A549 (cell line): ENCODE data around the gene PCSK5. TPM values are rescaled to one million over a fixed set of nuclear protein-coding genes. Genes with fewer than 3 reads are reported as not detected.

Experiments
- ATAC-seq, 2 experiments: fragments of 200-7000 bp in 1 of 2; fragments of >200 bp in 1 of 2; cut with Nextera tagmentation in 1 of 2; cut with Tn5 transposase in 1 of 2; 3 replicates each; pipeline versions ENCODE4 v1.8.0 to v1.9.1; 2018 to 2020; ENCODE audit warnings: mild to moderate bottlenecking in 1 of 2, moderate library complexity in 1 of 2
- CTCF ChIA-PET: fragments of 300-600 bp; sonication (Branson Sonifier 250); formaldehyde crosslinking; extraction: SDS; loops from one replicate; lab custom pipeline; 2021; ENCODE audit warnings: antibody characterized with exemption, inconsistent platforms; lab: Yijun Ruan, JAX
- POLR2A ChIA-PET: fragments of 350-600 bp; formaldehyde crosslinking; extraction: SDS; loops from one replicate; lab custom pipeline; 2021; ENCODE audit warnings: antibody characterized with exemption, inconsistent platforms; lab: Yijun Ruan, JAX
- DNase-seq, 2 experiments: peaks; one replicate each; pipeline versions ENCODE4 v3.0.0 to v3.0.0-alpha.2; 2011 to 2016; ENCODE audit warnings: low read depth in 1 of 2, low spot score in 1 of 2
- FAIRE-seq: peaks from 2 replicates; lab custom pipeline; 2011; peaks lifted over from hg19 to GRCh38; lab: Jason Lieb, UNC
- H3K27ac ChIP-seq, 2 experiments: fragments of >200 bp; sonication (Bioruptor Twin); formaldehyde crosslinking; 3 replicates each; pipeline ENCODE4 v1.5.1; 2016 to 2017
- H3K4me1 ChIP-seq: fragments of >200 bp; sonication (Bioruptor Twin); formaldehyde crosslinking; 3 replicates; pipeline ENCODE4 v1.6.1; 2016
- H3K4me2 ChIP-seq: fragments of >200 bp; sonication (Bioruptor Twin); formaldehyde crosslinking; 3 replicates; pipeline ENCODE4 v1.6.1; 2016
- H3K4me3 ChIP-seq: fragments of >200 bp; sonication (Bioruptor Twin); formaldehyde crosslinking; 3 replicates; pipeline ENCODE4 v1.5.1; 2016
- H3K9me3 ChIP-seq: fragments of >200 bp; sonication (Bioruptor Twin); formaldehyde crosslinking; 3 replicates; pipeline ENCODE4 v1.6.1; 2016
- CBX2 ChIP-seq: fragments of 200-600 bp; sonication (generic); IDR thresholded peaks from 2 replicates; pipeline ENCODE4 v1.6.1; 2016; ENCODE audit warnings: low read depth, mild to moderate bottlenecking, borderline replicate concordance
- CBX8 ChIP-seq: fragments of 200-600 bp; sonication (generic); IDR thresholded peaks from 2 replicates; pipeline ENCODE4 v1.6.1; 2016
- CEBPB ChIP-seq, 2 experiments: fragments of >200 bp in 1 of 2; sonication (Bioruptor Twin) in 1 of 2; formaldehyde crosslinking in 1 of 2; IDR thresholded peaks; 2 replicates each; pipeline ENCODE4 v1.6.1; 2012 to 2016
- CHD4 ChIP-seq: fragments of 200-600 bp; sonication (generic); IDR thresholded peaks from 2 replicates; pipeline ENCODE4 v1.6.1; 2016; ENCODE audit warnings: antibody characterized with exemption, mild to moderate bottlenecking, borderline replicate concordance
- EP300 ChIP-seq, 2 experiments: fragments of >200 bp; sonication (Bioruptor Twin); formaldehyde crosslinking; IDR thresholded peaks; 2 replicates in 1 of 2; 3 replicates in 1 of 2; pipeline ENCODE4 v1.6.1; 2016 to 2017
- FOSL2 ChIP-seq, 2 experiments: fragments of 450-650 bp in 1 of 2; fragments of >200 bp in 1 of 2; sonication (Bioruptor Twin) in 1 of 2; formaldehyde crosslinking; IDR thresholded peaks; 2 replicates each; pipeline versions ENCODE4 v1.5.0 to v1.6.1; 2016 to 2020; ENCODE audit warnings: mild to moderate bottlenecking in 1 of 2, moderate library complexity in 1 of 2
- GATA3 ChIP-seq: IDR thresholded peaks from 2 replicates; pipeline ENCODE4 v1.6.1; 2012; ENCODE audit warnings: borderline replicate concordance
- HEYL ChIP-seq: fragments of 250-450 bp; sonication (Bioruptor Pico); IDR thresholded peaks from 2 replicates; pipeline ENCODE4 v1.8.0; 2021; ENCODE audit warnings: mild to moderate bottlenecking, moderate library complexity
- HOXB5 ChIP-seq: fragments of 250-450 bp; sonication (Bioruptor Pico); IDR thresholded peaks from 2 replicates; pipeline ENCODE4 v1.5.0; 2020; ENCODE audit warnings: mild to moderate bottlenecking, moderate library complexity
- JUNB ChIP-seq: fragments of >200 bp; sonication (Bioruptor Twin); formaldehyde crosslinking; IDR thresholded peaks from 2 replicates; pipeline ENCODE4 v1.6.1; 2016
- KDM1A ChIP-seq: fragments of 200-600 bp; sonication (generic); IDR thresholded peaks from 2 replicates; pipeline ENCODE4 v1.6.1; 2016; ENCODE audit warnings: low read depth, mild to moderate bottlenecking
- MAZ ChIP-seq: fragments of 150-350 bp; IDR thresholded peaks from 2 replicates; pipeline ENCODE4 v1.6.1; 2014; ENCODE audit warnings: antibody characterized with exemption, low read depth, low read length, borderline replicate concordance
- MYC ChIP-seq: IDR thresholded peaks from 2 replicates; pipeline ENCODE4 v1.6.1; 2012; ENCODE audit warnings: mild to moderate bottlenecking, inconsistent platforms, low read length, improper control_type of control experiment, borderline replicate concordance
- NFE2L2 ChIP-seq: fragments of 150-350 bp; conservative IDR thresholded peaks from 2 replicates; pipeline ENCODE4 v1.6.1; 2014; ENCODE audit warnings: low read length
- NPAS2 ChIP-seq: fragments of 250-450 bp; sonication (Bioruptor Pico); IDR thresholded peaks from 2 replicates; pipeline ENCODE4 v1.8.0; 2022; ENCODE audit warnings: mild to moderate bottlenecking, moderate library complexity, borderline replicate concordance
- RAD21 ChIP-seq, 2 experiments: fragments of >200 bp in 1 of 2; sonication (Bioruptor Twin) in 1 of 2; formaldehyde crosslinking in 1 of 2; IDR thresholded peaks in 1 of 2; conservative IDR thresholded peaks in 1 of 2; 2 replicates in 1 of 2; 3 replicates in 1 of 2; pipeline ENCODE4 v1.6.1; 2012 to 2018; ENCODE audit warnings: inconsistent platforms in 1 of 2
- SMC3 ChIP-seq: fragments of >200 bp; sonication (Bioruptor Twin); formaldehyde crosslinking; IDR thresholded peaks from 3 replicates; pipeline ENCODE4 v1.6.1; 2018; ENCODE audit warnings: inconsistent platforms
- SREBF2 ChIP-seq: fragments of 450-650 bp; IDR thresholded peaks from 2 replicates; pipeline ENCODE4 v1.6.1; 2014; ENCODE audit warnings: mild to moderate bottlenecking, moderate library complexity
- TFCP2L1 ChIP-seq: fragments of 250-450 bp; sonication (Bioruptor Pico); IDR thresholded peaks from 2 replicates; pipeline ENCODE4 v1.5.0; 2021; ENCODE audit warnings: mild to moderate bottlenecking
- ZFP36 ChIP-seq: fragments of 450-650 bp; IDR thresholded peaks from 2 replicates; pipeline ENCODE4 v1.6.1; 2014; ENCODE audit warnings: borderline replicate concordance; ENCODE audit not compliant: partially characterized antibody
- WGBS: methylation state at CpG from one replicate; pipeline ENCODE4 v1.1.6; 2017; ENCODE audit errors: missing lambda C conversion rate; 5-methylcytosine and 5-hydroxymethylcytosine counted together
- polyA plus RNA-seq, 4 experiments: library from polyadenylated mRNA; depleted of rRNA in 3 of 4; stranded (reverse); fragments of >200 nt; fragmentation: RNase III in 1 of 4; extraction: RNeasy Plus Mini Kit Qiagen cat#74134 plus additional on column Dnase treatment in 1 of 4; gene quantifications; 2 replicates in 3 of 4; 3 replicates in 1 of 4; pipeline ENCODE4 v1.2.3, GENCODE V29; 2011 to 2017
- TF ChIP-seq, protein P1 (sequence below): fragments of >200 bp; sonication (Bioruptor Twin); formaldehyde crosslinking; IDR thresholded peaks from 2 replicates; pipeline ENCODE4 v1.6.1; 2016
- TF ChIP-seq, protein P2 (sequence below): IDR thresholded peaks from 2 replicates; pipeline ENCODE4 v1.6.1; 2012; ENCODE audit warnings: low read depth, borderline replicate concordance
- TF ChIP-seq, protein P3 (sequence below): fragments of 150-350 bp; IDR thresholded peaks from 2 replicates; pipeline ENCODE4 v1.6.1; 2014; ENCODE audit warnings: low read depth, mild to moderate bottlenecking, low read length
- TF ChIP-seq, protein P4 (sequence below): fragments of 250-450 bp; sonication (Bioruptor Pico); IDR thresholded peaks from 2 replicates; pipeline ENCODE4 v1.5.0; 2020; ENCODE audit warnings: low read depth, mild to moderate bottlenecking, moderate library complexity
- TF ChIP-seq, protein P5 (sequence below): fragments of >200 bp; sonication (Bioruptor Twin); formaldehyde crosslinking; IDR thresholded peaks from 3 replicates; pipeline ENCODE4 v1.5.1; 2016

The PCSK5 gene
- polyA plus RNA-seq, 2 of the 4 experiments (the other 2 are of a cell fraction), result 1.3 to 6.7 TPM

DNA sequence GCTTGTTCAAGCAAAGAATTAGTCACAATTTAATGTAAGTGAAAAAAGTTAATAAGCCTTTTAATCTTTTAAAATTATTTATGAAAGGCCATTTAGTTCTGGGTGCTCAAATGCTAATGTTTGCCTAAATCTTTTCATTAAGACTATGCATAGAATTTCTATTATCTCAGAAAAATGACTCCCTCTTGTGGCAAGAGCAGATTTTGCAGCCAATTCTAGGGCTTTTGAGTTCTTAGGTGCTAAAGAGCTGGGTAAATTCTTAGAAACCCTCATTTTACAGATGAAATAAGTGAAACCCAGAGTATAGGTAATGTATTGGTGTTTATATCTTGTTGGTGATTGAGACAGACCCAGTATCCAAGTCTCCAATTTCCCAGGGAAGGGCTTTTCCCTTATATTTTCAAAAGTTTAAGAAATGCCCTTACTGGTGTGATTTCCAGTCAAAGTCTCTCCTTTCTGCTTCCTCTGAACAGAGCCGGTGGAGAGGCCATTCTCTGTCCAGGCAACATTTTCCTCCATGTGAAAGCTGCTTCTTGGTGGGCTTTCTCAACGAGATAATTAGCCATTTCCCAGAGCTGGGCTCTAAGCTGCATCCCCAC is 24.1 kb upstream of the PCSK5 start:
- Histone ChIP-seq H3K4me3 (no peak overlapping the region), H3K4me1 (no peaks in the 10 kb centered on the region), H3K27ac (no peak overlapping the region), H3K9me3 (no peaks in the 10 kb centered on the region), H3K4me2 (no peak overlapping the region)
- ATAC-seq, result peak; percentile 47 to 78; a peak in 3 of 6 replicates
- TF ChIP-seq MYC (no peak), HEYL (CRISPR knock-in tag) (no peak), CBX2 (no peak), JUNB (no peak), CHD4 (no peak), EP300 (IDR thresholded peaks at IDR 0.05) (no peak), HOXB5 (CRISPR knock-in tag) (no peak), ZFP36 (no peak), CBX8 (no peak), SMC3 (peak; percentile 63; the same call in 2 of the 3 replicates), MAZ (no peak), TFCP2L1 (CRISPR knock-in tag) (no peak), FOSL2 (IDR thresholded peaks at IDR 0.05) (no peak), FOSL2 (CRISPR knock-in tag; IDR thresholded peaks at IDR 0.05) (no peak), NFE2L2 (no peak), GATA3 (no peak), RAD21 (conservative IDR thresholded peaks at IDR 0.05 in 1 of 2, IDR thresholded peaks at IDR 0.05 in 1 of 2) (peak; percentile 42 to 45; a peak in 4 of 5 replicates), CEBPB (IDR thresholded peaks at IDR 0.05) (no peak), NPAS2 (no peak), KDM1A (no peak), SREBF2 (no peak)
- TF ChIP-seq, protein P1, sequence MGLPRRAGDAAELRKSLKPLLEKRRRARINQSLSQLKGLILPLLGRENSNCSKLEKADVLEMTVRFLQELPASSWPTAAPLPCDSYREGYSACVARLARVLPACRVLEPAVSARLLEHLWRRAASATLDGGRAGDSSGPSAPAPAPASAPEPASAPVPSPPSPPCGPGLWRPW, result no peak
- TF ChIP-seq, protein P2, sequence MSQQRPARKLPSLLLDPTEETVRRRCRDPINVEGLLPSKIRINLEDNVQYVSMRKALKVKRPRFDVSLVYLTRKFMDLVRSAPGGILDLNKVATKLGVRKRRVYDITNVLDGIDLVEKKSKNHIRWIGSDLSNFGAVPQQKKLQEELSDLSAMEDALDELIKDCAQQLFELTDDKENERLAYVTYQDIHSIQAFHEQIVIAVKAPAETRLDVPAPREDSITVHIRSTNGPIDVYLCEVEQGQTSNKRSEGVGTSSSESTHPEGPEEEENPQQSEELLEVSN, result no peak
- TF ChIP-seq, protein P3, sequence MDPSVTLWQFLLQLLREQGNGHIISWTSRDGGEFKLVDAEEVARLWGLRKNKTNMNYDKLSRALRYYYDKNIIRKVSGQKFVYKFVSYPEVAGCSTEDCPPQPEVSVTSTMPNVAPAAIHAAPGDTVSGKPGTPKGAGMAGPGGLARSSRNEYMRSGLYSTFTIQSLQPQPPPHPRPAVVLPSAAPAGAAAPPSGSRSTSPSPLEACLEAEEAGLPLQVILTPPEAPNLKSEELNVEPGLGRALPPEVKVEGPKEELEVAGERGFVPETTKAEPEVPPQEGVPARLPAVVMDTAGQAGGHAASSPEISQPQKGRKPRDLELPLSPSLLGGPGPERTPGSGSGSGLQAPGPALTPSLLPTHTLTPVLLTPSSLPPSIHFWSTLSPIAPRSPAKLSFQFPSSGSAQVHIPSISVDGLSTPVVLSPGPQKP, result no peak
- TF ChIP-seq, protein P4, sequence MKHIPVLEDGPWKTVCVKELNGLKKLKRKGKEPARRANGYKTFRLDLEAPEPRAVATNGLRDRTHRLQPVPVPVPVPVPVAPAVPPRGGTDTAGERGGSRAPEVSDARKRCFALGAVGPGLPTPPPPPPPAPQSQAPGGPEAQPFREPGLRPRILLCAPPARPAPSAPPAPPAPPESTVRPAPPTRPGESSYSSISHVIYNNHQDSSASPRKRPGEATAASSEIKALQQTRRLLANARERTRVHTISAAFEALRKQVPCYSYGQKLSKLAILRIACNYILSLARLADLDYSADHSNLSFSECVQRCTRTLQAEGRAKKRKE (CRISPR knock-in tag), result no peak
- TF ChIP-seq, protein P5, sequence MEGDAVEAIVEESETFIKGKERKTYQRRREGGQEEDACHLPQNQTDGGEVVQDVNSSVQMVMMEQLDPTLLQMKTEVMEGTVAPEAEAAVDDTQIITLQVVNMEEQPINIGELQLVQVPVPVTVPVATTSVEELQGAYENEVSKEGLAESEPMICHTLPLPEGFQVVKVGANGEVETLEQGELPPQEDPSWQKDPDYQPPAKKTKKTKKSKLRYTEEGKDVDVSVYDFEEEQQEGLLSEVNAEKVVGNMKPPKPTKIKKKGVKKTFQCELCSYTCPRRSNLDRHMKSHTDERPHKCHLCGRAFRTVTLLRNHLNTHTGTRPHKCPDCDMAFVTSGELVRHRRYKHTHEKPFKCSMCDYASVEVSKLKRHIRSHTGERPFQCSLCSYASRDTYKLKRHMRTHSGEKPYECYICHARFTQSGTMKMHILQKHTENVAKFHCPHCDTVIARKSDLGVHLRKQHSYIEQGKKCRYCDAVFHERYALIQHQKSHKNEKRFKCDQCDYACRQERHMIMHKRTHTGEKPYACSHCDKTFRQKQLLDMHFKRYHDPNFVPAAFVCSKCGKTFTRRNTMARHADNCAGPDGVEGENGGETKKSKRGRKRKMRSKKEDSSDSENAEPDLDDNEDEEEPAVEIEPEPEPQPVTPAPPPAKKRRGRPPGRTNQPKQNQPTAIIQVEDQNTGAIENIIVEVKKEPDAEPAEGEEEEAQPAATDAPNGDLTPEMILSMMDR, result peak; percentile 70
- ChIA-PET CTCF (interaction anchor here (0.6 to 4.3 kb wide), 18 partner anchors 10 to 681 kb away, joined by 3 to 19 read pairs (median 4); partner anchors contain the start of gene PCSK5), POLR2A (interaction anchor here (0.7 kb wide), 2 partner anchors 135 to 436 kb away, joined by 4 to 5 read pairs; no protein-coding TSS in a partner anchor)
- peak in 1 of 2 experiments; percentile 49 for DNase-seq
- 0% methylated on average over 2 of the region's 2 CpGs for WGBS
- FAIRE-seq, result peak; percentile 73
